SK-N-SH (cell line): ENCODE measurements around the gene MC1R. TPM values are rescaled to one million over a fixed set of nuclear protein-coding genes. Genes with fewer than 3 reads are reported as not detected.

Source experiments
- CTCF ChIA-PET: fragments of 300-600, 350-600 bp; formaldehyde crosslinking; extraction: SDS; loops from one replicate; lab custom pipeline; 2021; lab: Yijun Ruan, JAX
- POLR2A ChIA-PET: fragments of 350-600 bp; sonication (Branson Sonifier 250); formaldehyde crosslinking; extraction: SDS; loops from one replicate; lab custom pipeline; 2020; ENCODE audit warnings: antibody characterized with exemption, inconsistent platforms; lab: Yijun Ruan, JAX
- DNase-seq: peaks from one replicate; pipeline ENCODE4 v3.0.0; 2012
- H2AFZ ChIP-seq: fragments of 200-600 bp; sonication (generic); 2 replicates; pipeline ENCODE4 v1.8.1; 2016; ENCODE audit warnings: antibody characterized with exemption, mild to moderate bottlenecking, low read depth
- H3F3A ChIP-seq: fragments of 200-600 bp; sonication (generic); replicated peaks from 2 replicates; pipeline ENCODE3; 2016; ENCODE audit warnings: antibody characterized with exemption, mild to moderate bottlenecking; ENCODE audit not compliant: insufficient read depth
- H3K27ac ChIP-seq, 2 experiments: fragments of 200-500 bp in 1 of 2; fragments of 200-600 bp in 1 of 2; sonication (Bioruptor generic) in 1 of 2; sonication (generic), shearing (Covaris generic) in 1 of 2; 2 replicates each; pipeline versions ENCODE4 v1.5.1 to v1.6.1; 2014 to 2016; ENCODE audit warnings: low read depth in 2 of 2, inconsistent platforms in 1 of 2, low read length in 1 of 2, mild to moderate bottlenecking in 1 of 2, mixed read lengths in 1 of 2
- H3K27me3 ChIP-seq: fragments of 200-600 bp; sonication (generic), shearing (Covaris generic); 2 replicates; pipeline ENCODE4 v1.6.1; 2016; ENCODE audit warnings: mixed run types; ENCODE audit not compliant: insufficient read depth
- H3K36me3 ChIP-seq, 2 experiments: fragments of 200-500 bp in 1 of 2; fragments of 200-600 bp in 1 of 2; sonication (Bioruptor generic) in 1 of 2; sonication (generic) in 1 of 2; replicated peaks in 1 of 2; 2 replicates each; pipeline versions ENCODE3 to v1.5.1; 2014 to 2016; ENCODE audit warnings: low read length in 1 of 2, mild to moderate bottlenecking in 1 of 2; ENCODE audit not compliant: insufficient read depth in 2 of 2, control insufficient read depth in 1 of 2
- H3K4me1 ChIP-seq, 2 experiments: fragments of 200-500 bp in 1 of 2; fragments of 200-600 bp in 1 of 2; sonication (Bioruptor generic) in 1 of 2; sonication (generic), shearing (Covaris generic) in 1 of 2; 2 replicates each; pipeline versions ENCODE4 v1.5.1 to v1.6.1; 2014 to 2016; ENCODE audit warnings: low read depth in 1 of 2, low read length in 1 of 2, mixed run types in 1 of 2; ENCODE audit not compliant: insufficient read depth in 2 of 2, control insufficient read depth in 1 of 2
- H3K4me2 ChIP-seq: fragments of 200-600 bp; sonication (generic), shearing (Covaris generic); 2 replicates; pipeline ENCODE4 v1.6.1; 2017; ENCODE audit warnings: mixed run types
- H3K4me3 ChIP-seq, 2 experiments: fragments of 200-500 bp in 1 of 2; fragments of 200-600 bp in 1 of 2; sonication (Bioruptor generic) in 1 of 2; sonication (generic), shearing (Covaris generic) in 1 of 2; 2 replicates each; pipeline versions ENCODE4 v1.5.1 to v1.8.1; 2014 to 2016; ENCODE audit warnings: low read depth in 2 of 2, inconsistent platforms in 1 of 2, low read length in 1 of 2, mild to moderate bottlenecking in 1 of 2, mixed read lengths in 1 of 2, moderate library complexity in 1 of 2
- H3K79me2 ChIP-seq: fragments of 200-600 bp; sonication (generic); 2 replicates; pipeline ENCODE4 v1.8.1; 2017; ENCODE audit warnings: mild to moderate bottlenecking; ENCODE audit not compliant: insufficient read depth
- H3K9ac ChIP-seq: fragments of 200-600 bp; sonication (generic); 2 replicates; pipeline ENCODE4 v1.6.1; 2017; ENCODE audit warnings: mixed run types
- H3K9me2 ChIP-seq: fragments of 200-600 bp; sonication (generic); 2 replicates; pipeline ENCODE4 v1.6.1; 2017; ENCODE audit warnings: mixed run types
- H3K9me3 ChIP-seq: fragments of 200-600 bp; sonication (generic); 2 replicates; pipeline ENCODE4 v1.6.1; 2017; ENCODE audit warnings: mixed run types, mild to moderate bottlenecking, moderate library complexity
- H4K20me1 ChIP-seq: fragments of 200-600 bp; sonication (generic); 2 replicates; pipeline ENCODE4 v1.6.1; 2017; ENCODE audit warnings: mild to moderate bottlenecking, mixed run types; ENCODE audit not compliant: insufficient read depth
- CHD2 ChIP-seq: fragments of 150-350 bp; IDR thresholded peaks from 2 replicates; pipeline ENCODE4 v1.6.1; 2018; ENCODE audit warnings: low read length; ENCODE audit not compliant: partially characterized antibody
- ELF1 ChIP-seq: IDR thresholded peaks from 2 replicates; pipeline ENCODE4 v1.4.0; 2012
- EP300 ChIP-seq, 2 experiments: IDR thresholded peaks; 2 replicates each; pipeline versions ENCODE4 v1.4.0 to v1.6.1; 2012; ENCODE audit warnings: borderline replicate concordance in 1 of 2, low read depth in 1 of 2, low read length in 1 of 2
- FOSL2 ChIP-seq: IDR thresholded peaks from 2 replicates; pipeline ENCODE4 v1.4.0; 2012; ENCODE audit warnings: low read depth, mild to moderate bottlenecking, moderate library complexity, borderline replicate concordance
- GABPA ChIP-seq: IDR thresholded peaks from 2 replicates; pipeline ENCODE4 v1.4.0; 2012; ENCODE audit warnings: low read depth, mild to moderate bottlenecking
- GATA2 ChIP-seq: sonication (generic); formaldehyde crosslinking; IDR thresholded peaks from 2 replicates; pipeline ENCODE4 v1.5.0; 2020; ENCODE audit warnings: mild to moderate bottlenecking, missing genetic modification reagents
- MXI1 ChIP-seq: IDR thresholded peaks from 2 replicates; pipeline ENCODE4 v1.6.1; 2012; ENCODE audit warnings: mild to moderate bottlenecking, low read depth, low read length, improper control_type of control experiment
- NFIC ChIP-seq: IDR thresholded peaks from 2 replicates; pipeline ENCODE4 v1.4.0; 2012; ENCODE audit warnings: borderline replicate concordance
- TAF1 ChIP-seq: IDR thresholded peaks from 2 replicates; pipeline ENCODE4 v1.6.1; 2012; ENCODE audit warnings: low read depth, mild to moderate bottlenecking, low read length, moderate library complexity, borderline replicate concordance
- TCF12 ChIP-seq: IDR thresholded peaks from 2 replicates; pipeline ENCODE4 v1.4.0; 2012
- WGBS: methylation state at CpG from one replicate; pipeline ENCODE4 v1.1.6; 2017; ENCODE audit warnings: low lambda C conversion rate; 5-methylcytosine and 5-hydroxymethylcytosine counted together
- polyA plus RNA-seq, 3 experiments: library from polyadenylated mRNA; depleted of rRNA; stranded (reverse); fragments of >200 nt; gene quantifications; 2 replicates each; pipeline ENCODE4 v1.2.3, GENCODE V29; 2012
- TF ChIP-seq, protein P1 (sequence below): fragments of 150-350 bp; IDR thresholded peaks from 2 replicates; pipeline ENCODE4 v1.6.1; 2017; ENCODE audit warnings: antibody characterized with exemption, low read length, low read depth, borderline replicate concordance
- TF ChIP-seq, protein P2 (sequence below): IDR thresholded peaks from 2 replicates; pipeline ENCODE4 v1.4.0; 2012; ENCODE audit warnings: low read depth, borderline replicate concordance
- TF ChIP-seq, protein P3 (sequence below): fragments of 150-350 bp; IDR thresholded peaks from 2 replicates; pipeline ENCODE4 v1.6.1; 2016; ENCODE audit warnings: mild to moderate bottlenecking, low read depth, low read length
- TF ChIP-seq, protein P4 (sequence below): fragments of 200-600 bp; sonication (generic); IDR thresholded peaks from 2 replicates; pipeline ENCODE4 v1.6.1; 2017; ENCODE audit warnings: antibody characterized with exemption, mild to moderate bottlenecking, moderate library complexity
- TF ChIP-seq, protein P5 (sequence below): IDR thresholded peaks from 2 replicates; pipeline ENCODE4 v1.6.1; 2012; ENCODE audit warnings: mild to moderate bottlenecking, low read depth, low read length, moderate library complexity
- TF ChIP-seq, protein P6 (sequence below): IDR thresholded peaks from 2 replicates; pipeline ENCODE4 v1.4.0; 2012; ENCODE audit warnings: low read depth

The MC1R gene
- polyA plus RNA-seq, 1 of the 3 experiments (the other 2 are of a cell fraction): 11.1 TPM

DNA sequence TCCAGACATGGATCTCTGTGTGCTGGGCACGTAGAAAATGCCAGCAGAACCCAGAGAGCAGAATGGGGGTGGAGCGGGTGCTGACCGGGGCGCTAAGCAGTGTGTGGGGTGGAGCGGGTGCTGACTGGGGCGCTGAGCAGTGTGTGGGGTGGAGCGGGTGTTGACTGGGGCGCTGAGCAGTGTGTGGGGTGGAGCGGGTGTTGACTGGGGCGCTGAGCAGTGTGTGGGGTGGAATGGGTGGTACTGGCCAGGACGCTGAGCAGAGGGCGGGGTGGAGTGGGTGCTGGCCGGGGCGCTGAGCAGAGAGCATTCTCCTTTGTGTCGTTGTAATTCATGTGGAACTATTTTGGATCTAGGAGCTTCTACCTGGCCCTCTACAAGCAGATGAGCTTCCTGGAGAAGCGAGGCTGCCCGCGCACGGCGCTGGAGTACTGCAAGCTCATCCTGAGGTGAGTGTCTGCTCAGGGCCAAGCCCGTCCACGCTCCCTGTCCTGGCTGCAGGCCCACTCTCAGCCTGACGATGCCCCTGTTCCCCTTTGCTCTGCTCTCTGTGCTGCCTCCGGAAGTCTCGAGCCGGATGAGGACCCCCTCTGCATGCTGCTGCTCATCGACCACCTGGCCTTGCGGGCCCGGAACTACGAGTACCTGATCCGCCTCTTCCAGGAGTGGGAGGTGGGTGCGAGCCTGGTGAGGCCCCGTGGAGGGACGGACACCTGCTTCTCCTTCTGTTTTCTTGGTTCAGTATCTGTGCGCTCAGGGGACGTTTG, 20.3 kb upstream of the MC1R start:
- 96% methylated on average over 24 of the region's 36 CpGs for WGBS
- H3F3A ChIP-seq: no peaks in the 10 kb centered on the region
- no peak overlapping the region for H3K27ac ChIP-seq
- no peaks in the 10 kb centered on the region for H3K79me2 ChIP-seq
- H2AFZ ChIP-seq: no peak overlapping the region
- CTCF ChIA-PET: interaction anchor here (0.8 to 1.2 kb wide), 3 partner anchors 10 to 38 kb away, joined by 3 to 4 read pairs (median 3); no protein-coding TSS in a partner anchor
- DNase-seq: no peak
- H4K20me1 ChIP-seq: no peaks in the 10 kb centered on the region
- no peak overlapping the region for H3K4me3 ChIP-seq
- H3K9ac ChIP-seq: no peak overlapping the region
- no peaks in the 10 kb centered on the region for H3K4me1 ChIP-seq
- H3K36me3 ChIP-seq: peaks cover 36 to 57% of the 10 kb centered on the region in 2 experiments
- H3K9me2 ChIP-seq: no peaks in the 10 kb centered on the region
- no peak overlapping the region for H3K4me2 ChIP-seq
- no peaks in the 10 kb centered on the region for H3K27me3 ChIP-seq
- H3K9me3 ChIP-seq: no peaks in the 10 kb centered on the region
- TF ChIP-seq, protein P1, sequence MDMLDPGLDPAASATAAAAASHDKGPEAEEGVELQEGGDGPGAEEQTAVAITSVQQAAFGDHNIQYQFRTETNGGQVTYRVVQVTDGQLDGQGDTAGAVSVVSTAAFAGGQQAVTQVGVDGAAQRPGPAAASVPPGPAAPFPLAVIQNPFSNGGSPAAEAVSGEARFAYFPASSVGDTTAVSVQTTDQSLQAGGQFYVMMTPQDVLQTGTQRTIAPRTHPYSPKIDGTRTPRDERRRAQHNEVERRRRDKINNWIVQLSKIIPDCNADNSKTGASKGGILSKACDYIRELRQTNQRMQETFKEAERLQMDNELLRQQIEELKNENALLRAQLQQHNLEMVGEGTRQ: no peak
- no peak for TF ChIP-seq TAF1
- no peak for TF ChIP-seq CHD2
- TF ChIP-seq ELF1: no peak
- TF ChIP-seq, protein P2, sequence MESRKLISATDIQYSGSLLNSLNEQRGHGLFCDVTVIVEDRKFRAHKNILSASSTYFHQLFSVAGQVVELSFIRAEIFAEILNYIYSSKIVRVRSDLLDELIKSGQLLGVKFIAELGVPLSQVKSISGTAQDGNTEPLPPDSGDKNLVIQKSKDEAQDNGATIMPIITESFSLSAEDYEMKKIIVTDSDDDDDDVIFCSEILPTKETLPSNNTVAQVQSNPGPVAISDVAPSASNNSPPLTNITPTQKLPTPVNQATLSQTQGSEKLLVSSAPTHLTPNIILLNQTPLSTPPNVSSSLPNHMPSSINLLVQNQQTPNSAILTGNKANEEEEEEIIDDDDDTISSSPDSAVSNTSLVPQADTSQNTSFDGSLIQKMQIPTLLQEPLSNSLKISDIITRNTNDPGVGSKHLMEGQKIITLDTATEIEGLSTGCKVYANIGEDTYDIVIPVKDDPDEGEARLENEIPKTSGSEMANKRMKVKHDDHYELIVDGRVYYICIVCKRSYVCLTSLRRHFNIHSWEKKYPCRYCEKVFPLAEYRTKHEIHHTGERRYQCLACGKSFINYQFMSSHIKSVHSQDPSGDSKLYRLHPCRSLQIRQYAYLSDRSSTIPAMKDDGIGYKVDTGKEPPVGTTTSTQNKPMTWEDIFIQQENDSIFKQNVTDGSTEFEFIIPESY: no peak
- TF ChIP-seq, protein P3, sequence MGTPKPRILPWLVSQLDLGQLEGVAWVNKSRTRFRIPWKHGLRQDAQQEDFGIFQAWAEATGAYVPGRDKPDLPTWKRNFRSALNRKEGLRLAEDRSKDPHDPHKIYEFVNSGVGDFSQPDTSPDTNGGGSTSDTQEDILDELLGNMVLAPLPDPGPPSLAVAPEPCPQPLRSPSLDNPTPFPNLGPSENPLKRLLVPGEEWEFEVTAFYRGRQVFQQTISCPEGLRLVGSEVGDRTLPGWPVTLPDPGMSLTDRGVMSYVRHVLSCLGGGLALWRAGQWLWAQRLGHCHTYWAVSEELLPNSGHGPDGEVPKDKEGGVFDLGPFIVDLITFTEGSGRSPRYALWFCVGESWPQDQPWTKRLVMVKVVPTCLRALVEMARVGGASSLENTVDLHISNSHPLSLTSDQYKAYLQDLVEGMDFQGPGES: no peak
- TF ChIP-seq NFIC: no peak
- TF ChIP-seq, protein P4, sequence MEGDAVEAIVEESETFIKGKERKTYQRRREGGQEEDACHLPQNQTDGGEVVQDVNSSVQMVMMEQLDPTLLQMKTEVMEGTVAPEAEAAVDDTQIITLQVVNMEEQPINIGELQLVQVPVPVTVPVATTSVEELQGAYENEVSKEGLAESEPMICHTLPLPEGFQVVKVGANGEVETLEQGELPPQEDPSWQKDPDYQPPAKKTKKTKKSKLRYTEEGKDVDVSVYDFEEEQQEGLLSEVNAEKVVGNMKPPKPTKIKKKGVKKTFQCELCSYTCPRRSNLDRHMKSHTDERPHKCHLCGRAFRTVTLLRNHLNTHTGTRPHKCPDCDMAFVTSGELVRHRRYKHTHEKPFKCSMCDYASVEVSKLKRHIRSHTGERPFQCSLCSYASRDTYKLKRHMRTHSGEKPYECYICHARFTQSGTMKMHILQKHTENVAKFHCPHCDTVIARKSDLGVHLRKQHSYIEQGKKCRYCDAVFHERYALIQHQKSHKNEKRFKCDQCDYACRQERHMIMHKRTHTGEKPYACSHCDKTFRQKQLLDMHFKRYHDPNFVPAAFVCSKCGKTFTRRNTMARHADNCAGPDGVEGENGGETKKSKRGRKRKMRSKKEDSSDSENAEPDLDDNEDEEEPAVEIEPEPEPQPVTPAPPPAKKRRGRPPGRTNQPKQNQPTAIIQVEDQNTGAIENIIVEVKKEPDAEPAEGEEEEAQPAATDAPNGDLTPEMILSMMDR: no peak
- no peak for TF ChIP-seq FOSL2
- TF ChIP-seq, protein P5, sequence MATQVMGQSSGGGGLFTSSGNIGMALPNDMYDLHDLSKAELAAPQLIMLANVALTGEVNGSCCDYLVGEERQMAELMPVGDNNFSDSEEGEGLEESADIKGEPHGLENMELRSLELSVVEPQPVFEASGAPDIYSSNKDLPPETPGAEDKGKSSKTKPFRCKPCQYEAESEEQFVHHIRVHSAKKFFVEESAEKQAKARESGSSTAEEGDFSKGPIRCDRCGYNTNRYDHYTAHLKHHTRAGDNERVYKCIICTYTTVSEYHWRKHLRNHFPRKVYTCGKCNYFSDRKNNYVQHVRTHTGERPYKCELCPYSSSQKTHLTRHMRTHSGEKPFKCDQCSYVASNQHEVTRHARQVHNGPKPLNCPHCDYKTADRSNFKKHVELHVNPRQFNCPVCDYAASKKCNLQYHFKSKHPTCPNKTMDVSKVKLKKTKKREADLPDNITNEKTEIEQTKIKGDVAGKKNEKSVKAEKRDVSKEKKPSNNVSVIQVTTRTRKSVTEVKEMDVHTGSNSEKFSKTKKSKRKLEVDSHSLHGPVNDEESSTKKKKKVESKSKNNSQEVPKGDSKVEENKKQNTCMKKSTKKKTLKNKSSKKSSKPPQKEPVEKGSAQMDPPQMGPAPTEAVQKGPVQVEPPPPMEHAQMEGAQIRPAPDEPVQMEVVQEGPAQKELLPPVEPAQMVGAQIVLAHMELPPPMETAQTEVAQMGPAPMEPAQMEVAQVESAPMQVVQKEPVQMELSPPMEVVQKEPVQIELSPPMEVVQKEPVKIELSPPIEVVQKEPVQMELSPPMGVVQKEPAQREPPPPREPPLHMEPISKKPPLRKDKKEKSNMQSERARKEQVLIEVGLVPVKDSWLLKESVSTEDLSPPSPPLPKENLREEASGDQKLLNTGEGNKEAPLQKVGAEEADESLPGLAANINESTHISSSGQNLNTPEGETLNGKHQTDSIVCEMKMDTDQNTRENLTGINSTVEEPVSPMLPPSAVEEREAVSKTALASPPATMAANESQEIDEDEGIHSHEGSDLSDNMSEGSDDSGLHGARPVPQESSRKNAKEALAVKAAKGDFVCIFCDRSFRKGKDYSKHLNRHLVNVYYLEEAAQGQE: no peak
- TF ChIP-seq GABPA: no peak
- TF ChIP-seq, protein P6, sequence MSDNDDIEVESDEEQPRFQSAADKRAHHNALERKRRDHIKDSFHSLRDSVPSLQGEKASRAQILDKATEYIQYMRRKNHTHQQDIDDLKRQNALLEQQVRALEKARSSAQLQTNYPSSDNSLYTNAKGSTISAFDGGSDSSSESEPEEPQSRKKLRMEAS: no peak
- TF ChIP-seq GATA2 (CRISPR knock-in tag): no peak
- no peak for TF ChIP-seq TCF12
- no peak for TF ChIP-seq EP300 (IDR thresholded peaks at IDR 0.05; ENCODE audit: borderline replicate concordance in 1 of 2, low read depth in 1 of 2, low read length in 1 of 2)
- no peak for TF ChIP-seq MXI1
- TF ChIP-seq, all 33 proteins: peak for 0
- POLR2A ChIA-PET: no interaction called here
